CD4-positive, alpha-beta T cell treated with Interleukin-17A for 1 hour (primary cell): Measurements from ENCODE around the gene TMC6.
"Not testable (repeated sequence)": the region's sequence is repeated elsewhere in the genome, so short reads cannot be mapped to it uniquely, and the experiment has no call there.

Experiments used
- DNase-seq: peaks from one replicate; pipeline ENCODE4 v3.0.0-alpha.2; 2020

The TMC6 gene

DNA sequence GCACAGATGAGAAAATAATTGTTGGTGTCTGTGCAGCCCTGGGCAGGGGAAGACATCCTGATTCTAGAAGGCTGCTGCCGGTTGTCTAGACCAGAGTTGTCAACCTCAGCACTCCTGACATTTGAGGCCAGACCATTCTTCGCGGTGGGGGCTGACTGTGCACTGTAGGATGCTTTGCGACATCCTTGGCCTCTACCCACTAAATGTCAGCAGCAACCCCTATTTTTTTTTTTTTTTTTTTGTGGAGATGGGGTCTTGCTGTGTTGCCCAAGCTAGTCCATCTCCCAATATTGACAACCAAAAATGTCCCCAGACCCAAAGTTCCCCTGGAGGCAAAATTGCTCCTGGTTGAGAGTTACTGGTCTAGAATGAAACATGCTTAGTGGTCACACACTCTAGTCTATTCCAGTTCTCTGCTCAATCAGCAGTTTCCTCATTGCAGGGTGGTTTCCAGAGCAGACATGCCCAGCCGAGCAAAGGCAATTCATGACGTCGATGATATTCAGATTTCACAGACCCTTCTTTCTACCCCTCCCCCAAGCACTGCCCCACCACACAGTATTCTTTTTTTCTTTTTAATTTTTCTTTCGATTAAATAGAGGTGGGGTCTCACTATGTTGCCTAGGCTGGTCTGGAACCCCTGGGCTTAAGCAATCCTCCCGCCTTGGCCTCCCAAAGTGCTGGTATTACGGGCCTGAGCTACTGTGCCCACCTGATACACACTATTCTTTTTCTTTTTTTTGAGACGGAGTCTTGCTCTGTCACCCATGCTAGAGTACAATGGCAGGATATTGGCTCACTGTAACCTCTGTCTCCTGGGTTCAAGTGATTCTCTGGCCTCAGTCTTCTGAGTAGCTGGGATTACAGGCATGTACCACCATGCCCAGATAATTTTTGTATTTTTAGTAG, 26.6 kb upstream of the TMC6 start:
- DNase-seq: no peak

DNA sequence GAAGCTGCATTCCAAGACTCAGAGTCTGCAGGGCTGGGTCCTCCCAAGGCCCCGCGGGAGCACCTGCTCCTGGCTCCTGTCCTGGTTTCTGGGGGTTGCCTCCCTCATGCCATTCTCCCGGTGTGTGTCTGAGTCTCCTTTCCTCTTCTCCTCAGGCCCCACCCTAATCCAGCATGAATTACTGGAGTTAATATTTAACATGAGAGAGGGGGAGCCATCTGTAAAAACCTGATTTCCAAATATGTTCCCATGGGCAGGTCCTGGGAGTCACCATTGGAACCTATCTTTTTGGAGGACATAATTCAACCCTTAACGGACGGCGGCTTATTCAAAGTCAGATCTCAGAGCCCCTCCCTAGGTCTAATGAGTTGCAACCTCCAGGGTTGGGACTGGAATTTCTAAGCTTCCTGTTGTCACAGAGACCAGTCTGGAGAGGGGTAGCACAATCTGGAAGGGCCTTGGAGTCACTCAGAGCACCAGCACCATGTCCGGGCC, 23.0 kb upstream of the TMC6 start:
- DNase-seq: no peak

DNA sequence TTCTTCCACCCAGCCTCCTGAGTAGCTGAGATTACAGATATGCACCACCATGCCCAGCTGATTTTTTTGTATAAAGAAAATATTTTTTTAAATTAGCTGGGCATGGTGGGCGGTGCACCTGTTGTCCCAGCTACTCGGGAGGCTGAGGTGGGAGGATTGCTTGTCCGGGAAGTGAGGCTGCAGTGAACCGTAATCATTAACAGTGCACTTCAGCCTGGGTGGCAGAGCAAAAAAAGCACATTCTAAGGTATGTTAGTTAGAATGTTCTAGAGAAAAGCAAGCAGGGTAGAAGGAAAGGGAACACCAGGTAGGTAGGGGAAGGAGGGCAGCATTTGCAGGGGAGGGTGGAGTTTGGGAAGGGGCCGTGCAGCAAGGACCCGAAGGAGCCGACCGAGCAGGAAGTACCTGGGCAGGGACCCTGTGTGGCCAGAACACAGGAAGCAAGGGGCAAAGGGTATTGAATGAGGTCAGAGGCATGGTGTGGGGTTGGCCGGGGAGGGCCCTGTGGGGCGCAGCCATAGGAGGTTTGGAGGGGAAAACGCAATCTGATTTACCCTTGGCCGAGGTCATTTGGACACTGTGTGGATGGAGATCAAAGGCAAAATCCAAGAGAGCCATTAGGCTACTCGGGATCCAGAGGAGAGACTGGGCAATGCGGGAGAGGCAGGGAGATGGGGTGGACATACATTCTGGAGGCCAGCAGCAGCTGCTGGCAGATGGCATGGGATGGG, 19.9 kb upstream of the TMC6 start:
- no peak for DNase-seq

DNA sequence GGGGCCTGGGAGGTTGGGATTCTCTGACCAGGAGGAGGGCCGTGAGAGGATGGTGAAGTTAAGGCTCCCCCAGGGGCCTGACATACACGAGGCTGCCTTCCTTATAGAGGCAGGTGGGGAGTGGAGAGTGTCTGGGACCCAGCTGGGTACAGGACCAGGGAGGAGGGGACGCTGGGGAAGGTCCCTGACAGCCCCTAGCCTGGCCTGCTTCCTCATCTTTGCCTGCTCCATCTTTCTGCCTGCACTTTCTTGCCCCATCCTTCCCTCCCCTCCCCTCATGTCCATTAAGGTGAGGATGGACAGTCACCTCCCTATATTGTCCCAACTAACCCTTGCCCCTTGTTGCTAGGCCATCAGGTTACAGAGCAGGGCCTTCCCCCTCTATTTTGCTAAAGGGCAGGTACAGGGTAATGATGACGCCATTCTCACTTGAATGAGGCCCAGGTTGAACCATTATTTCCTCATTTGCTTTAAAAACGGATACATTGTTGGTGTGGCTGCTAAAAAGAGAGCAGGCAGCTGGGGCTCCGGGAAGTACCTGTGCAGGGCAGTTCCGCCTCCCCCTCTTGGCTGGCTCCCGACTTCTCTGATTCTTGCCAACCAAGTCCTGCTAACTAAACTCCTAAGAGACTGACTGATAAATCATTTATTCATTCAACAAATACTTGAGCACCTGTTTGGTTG, 18.9 kb upstream of the TMC6 start:
- no peak for DNase-seq

DNA sequence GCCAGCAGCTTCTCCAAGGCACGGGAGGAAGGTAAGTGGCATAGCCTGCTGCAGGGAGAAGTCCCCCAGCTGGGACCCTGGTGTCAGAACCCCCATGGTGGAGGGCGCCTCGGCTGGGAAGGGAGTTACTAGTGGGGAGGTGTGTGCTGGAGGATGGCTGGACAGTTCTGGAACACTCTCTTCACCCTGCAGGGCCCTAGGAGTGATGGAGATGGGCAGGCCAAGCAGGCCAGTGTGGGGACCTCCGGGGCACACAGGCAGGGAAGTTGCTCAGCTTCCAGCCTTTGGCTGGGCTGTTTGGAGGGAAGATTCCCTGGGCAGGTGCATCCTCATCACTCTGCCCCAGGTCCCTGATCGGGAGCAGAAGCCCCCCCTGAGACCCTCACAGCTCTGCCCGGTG, 18.3 kb upstream of the TMC6 start:
- DNase-seq: no peak

DNA sequence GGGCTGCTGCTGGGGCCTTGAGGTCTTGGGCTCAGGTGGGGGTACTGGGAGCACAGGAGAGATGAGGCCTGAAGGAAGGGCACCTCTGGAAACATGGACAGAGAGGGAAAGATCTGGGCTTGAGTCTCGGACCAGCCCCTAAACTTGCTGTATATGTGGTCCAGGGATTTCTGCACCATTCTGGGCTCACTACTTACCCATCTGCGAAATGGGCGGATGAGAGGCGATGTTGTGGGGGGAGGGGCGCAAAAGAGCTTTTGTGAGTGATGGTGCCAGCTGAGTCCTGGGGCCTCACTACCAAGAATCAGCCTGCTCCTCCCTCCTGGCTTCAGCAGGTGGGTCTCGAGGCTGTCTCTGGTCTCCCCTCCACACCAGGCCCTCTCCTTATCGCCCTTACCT, 17.9 kb upstream of the TMC6 start:
- no peak for DNase-seq

DNA sequence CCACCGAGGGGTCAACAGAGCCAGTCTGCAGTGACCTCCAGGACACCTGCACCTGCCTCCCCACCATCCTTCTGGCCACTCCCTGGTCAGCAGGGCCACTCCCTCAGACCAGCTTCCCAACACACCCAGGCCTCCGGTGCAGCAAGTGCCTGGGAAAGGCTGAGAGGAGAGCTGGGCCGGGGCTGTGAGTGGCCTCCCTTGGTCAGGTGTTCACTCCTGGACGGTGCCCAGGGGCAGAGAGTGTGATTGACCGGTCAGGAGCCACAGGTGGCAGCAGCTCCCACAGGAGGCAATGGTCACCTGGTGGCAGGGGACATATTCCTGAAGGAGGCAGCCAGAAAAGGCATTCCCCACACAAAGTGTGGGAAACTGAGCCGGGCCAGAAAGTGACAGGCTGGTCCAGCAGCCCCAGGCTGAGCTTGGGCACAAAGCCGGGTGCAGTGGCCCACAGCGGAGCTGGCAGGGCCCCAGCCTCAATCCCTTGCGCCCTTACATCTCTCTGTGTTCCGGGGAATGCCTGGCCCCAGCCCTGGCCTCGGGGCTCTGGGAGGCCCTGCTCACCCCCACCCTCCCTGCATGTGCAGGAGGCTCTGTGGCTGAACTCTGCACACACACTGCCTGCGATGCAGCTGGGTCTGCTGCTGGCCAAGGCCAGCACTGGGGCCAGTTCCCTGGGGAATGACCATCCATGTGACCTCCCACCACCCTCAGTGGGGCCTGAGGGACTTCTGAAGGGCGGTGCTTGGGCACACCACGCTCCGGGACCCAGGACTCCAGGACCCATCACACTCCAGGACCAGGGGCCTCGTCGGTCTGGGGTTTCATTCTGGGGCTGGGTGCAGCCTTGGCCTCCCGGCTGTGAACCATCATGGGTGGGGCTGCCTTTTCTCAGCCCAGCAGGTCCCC, 16.4 kb upstream of the TMC6 start:
- DNase-seq: no peak

DNA sequence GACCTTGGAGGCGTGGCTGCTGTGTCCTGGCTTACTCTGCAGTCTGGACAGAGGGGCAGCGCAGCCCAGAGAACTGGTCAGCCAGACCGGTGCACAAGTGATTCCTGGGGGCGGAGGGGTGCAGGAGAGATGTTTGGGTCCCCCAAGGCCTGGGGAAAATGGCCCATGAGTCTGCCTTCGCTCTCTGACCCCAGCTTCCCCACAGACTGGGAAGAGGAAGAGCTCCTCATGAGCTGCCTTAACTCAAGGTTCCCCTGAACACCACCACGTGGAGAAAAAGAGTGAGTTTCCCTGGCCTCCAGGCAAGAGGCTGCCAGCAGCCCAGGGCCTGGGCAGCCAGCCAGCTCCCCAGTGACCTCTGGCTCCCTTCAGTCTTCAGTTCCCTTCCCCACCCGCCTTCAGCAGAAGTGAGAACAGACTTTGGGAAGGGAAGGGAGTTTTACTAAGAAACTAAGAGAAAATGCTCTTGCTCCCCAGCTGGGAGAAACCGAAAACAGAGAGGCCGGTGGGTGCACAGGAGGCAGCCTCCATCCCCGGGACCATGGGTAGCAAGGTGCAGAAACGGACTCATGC, 15.7 kb upstream of the TMC6 start:
- no peak for DNase-seq

DNA sequence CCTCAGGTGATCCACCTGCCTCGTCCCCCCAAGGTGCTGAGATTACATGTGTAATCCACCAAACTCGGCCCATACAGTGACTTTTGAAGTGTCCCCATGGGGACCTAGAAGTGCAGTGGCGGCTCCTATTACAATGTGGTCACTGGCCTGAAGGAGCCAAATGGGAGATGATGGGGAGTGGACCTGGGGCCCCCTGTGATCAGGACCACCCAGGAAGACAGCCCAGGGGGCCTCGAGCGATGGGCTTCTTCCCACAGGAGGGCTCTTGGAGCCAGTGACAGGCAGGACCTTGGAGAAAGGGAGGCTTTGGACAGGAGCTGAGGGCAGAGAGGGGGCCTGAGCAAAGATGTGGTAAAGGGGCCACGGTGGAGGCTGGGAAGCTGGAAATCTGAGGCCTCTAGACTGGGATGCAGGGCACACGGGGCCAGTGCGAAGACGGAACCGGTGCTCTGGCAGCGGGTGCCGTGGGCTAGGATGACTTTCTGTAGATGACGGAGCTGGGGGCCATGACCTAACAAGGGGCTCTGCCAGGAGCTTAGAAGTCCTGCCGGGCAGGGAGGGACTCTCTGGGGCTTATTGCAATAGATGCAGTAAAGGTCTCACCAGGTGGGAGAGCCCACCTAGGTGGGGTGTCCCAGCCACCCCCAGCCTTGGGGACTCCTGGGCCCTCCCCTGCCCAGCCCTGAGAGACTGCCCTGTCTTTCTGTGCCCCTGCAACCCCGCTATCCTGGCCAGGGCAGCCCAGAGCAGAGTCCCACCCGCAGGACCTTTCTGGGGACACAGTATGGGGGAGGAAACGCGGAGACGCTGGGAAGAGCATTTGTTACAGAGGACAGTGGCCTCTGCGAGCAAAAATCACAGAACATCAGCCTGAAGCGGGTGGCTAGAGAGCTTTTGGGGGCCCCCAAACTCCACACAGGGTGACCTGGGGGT, 14.9 kb upstream of the TMC6 start:
- no peak for DNase-seq

DNA sequence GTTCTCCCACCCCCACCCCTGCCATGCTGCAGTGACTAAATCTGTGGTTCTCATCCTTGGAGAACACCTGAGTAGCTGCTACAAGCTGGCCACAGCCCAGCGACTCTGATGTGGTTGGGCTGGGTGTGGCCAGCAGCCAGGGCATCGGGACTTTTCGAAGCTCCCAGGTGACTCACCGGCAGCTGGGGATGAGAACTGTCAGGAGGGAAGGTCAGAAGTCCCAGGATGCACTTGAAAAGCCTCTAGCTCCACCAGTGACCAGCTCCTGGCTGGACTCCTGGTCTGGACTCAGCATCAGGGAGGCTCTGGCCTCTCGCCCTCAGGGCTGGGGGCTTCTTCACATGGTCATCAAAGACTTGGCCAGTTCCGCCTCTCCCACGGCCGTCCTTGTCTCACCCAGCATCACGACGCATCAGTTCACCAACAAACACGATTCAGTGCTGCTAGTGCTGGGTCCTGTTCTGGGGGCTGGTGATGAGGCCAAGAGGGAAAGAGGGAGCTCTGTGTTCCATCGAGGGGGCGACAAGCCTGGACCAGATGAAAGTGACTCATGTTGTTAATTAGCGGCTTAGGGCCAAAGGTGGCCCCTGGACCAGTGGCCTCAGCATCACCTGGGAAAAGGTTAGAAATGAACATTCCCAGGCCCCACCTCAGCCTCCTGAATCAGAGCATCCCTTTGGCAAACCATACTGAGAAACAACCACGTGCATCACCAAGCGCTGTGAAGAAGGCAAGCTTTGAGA, 13.7 kb upstream of the TMC6 start:
- no peak for DNase-seq

DNA sequence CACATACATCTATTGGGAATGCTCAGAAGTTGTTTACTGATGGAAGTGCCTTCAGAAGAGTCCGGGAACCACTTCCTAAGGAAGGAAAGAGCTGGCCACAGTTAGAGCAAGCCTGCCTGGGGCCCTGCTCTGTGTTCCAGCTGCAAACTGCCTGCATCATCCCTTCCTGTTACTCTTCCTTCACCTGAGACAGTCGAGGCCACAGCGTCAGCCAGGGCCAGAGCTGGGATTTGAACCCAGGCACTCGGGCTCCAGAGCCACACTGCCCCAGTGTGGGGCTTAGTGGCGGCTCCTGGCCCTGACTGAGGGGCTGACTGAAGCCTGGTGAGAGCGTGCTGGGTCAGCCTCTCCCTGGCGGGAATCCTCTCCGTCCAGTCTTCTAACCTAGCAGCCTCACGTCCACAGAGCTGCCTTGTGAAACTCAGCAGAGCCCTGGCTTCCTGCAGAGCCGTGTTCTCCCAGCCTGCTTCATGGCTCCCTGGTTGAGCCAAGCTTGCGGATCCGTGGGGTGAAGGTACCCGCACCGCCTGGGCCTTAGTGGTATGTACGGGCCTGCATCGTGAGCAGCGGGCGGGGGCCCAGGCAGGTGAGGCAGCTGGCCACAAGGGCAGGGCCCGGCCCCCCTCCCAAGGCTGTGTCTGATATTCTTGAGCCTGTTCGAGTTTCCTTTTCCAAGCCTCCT, 13.0 kb upstream of the TMC6 start:
- DNase-seq: no peak

DNA sequence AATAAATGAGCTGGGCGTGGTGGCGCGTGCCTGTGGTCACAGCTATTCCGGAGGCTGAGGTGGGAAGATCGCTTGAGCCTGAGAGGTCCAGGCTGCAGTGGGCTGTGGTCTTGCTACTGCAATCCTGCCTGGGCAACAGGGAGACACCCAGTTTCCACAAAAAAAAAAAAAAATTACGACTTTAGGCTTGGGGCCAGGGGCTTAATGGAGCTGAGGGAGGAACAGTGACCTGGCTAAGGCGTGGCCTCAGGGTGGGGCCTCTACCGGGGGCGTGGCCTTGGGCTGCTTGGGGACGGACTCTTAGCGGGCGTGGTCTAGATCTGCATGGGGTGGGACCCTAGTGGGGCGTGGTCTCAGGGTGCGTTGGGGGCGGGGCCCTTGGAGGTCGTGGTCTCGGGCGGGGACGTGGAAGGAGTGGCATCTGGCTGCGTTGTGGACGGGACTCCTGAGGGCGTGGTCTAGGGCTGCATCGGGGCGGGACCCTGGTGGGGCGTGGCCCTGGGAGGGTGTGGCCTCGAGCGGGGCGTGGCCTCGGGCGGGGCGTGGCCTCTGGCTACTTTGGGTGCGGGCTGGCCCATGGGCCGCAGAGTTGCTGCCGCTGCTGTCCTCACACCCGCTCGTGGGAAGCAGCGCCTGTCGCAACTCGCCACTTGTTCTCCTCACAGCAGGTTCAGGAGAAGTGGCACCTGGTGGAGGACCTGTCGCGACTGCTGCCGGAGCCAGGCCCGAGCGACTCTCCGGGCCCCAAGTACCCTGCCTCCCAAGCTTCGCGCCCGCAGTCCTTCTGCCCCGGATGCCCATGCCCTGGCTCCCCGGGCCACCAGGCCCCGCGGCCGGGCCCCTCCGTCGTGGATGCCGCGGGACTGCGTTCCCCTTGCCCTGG, 11.9 kb upstream of the TMC6 start:
- peak; percentile 97 for DNase-seq

DNA sequence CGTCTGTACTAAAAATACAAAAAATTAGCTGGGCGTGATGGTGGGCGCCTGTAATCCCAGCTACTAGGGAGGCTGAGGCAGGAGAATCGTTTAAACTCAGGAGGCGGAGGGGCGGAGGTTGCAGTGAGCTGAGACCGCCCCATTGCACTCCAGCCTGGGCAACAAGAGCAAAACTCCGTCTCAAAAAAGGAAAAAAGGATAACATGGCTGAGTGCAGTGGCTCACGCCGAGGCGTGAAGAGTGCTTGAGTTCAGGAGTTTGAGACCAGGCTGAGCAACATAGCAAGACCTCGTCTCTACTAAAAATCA, 11.3 kb upstream of the TMC6 start:
- not testable (repeated sequence) for DNase-seq

DNA sequence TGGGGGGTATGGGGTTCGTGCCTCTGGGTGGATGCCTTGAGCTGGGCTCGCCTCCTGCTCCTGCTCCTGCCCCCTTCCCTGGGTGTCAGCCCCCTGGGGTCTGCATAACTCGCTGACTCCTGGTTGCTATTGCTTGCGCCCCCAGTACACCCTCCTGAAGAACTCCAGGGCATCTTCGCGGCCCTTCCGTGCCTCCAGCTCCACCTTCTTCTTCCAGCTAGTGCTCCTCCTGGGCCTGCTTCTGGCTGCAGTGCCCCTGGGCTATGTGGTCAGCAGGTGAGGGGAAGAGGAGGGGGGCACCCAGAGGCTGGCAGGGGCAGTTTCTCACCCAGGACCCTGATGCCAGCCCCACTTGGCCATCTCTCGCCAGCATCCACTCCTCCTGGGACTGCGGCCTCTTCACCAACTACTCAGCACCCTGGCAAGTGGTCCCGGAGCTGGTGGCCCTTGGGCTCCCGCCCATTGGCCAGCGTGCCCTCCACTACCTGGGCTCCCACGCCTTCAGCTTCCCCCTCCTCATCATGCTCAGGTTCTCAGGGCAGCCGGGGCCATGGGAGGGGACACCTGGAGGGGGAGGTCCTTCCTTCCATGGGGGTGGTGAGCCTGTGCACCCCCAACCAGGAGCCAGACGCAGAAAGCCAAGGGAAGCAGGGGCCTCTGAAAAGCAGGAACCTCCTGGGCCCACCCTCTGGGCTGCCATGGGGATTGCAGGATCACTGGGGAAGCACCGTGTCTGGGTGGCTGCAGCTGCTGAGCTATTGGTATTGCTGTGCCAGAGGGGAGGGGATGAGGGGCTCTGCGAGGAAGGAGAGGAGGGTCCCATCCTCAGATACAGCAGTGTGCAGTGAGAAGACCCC, 9.9 kb upstream of the TMC6 start:
- DNase-seq: no peak

DNA sequence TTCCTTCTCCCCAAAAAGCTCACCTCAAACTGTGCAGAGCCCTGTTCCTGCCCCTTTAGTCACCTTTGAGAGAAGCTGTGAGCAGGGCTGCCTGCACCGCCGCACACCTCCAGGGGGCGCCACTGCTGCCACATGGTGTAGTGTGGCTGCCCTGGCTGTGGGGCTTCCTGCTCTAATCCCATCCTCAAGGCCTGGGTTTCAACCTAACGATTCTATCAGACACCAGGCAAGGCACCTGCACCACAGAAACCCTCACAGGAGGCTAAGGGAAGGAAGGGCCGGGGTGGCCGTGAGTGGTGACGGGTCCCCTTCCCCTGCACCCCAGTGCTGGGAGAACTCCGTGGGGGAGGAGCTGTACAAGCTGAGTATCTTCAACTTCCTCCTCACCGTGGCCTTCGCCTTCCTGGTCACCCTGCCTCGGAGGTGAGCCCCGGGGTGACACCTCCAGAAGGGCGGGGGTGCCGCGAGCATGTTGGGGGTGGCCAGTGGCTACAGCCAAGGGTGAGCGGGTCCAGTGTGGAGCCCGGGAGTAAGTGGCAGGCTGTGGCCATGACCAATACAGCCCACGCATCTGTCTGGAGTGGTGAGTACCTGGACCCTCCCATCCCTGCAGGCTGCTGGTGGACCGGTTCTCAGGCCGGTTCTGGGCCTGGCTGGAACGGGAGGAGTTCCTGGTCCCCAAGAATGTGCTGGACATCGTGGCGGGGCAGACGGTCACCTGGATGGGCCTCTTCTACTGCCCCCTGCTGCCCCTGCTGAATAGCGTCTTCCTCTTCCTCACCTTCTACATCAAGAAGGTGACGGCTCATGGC, 9.0 kb upstream of the TMC6 start:
- peak; percentile 50 for DNase-seq

DNA sequence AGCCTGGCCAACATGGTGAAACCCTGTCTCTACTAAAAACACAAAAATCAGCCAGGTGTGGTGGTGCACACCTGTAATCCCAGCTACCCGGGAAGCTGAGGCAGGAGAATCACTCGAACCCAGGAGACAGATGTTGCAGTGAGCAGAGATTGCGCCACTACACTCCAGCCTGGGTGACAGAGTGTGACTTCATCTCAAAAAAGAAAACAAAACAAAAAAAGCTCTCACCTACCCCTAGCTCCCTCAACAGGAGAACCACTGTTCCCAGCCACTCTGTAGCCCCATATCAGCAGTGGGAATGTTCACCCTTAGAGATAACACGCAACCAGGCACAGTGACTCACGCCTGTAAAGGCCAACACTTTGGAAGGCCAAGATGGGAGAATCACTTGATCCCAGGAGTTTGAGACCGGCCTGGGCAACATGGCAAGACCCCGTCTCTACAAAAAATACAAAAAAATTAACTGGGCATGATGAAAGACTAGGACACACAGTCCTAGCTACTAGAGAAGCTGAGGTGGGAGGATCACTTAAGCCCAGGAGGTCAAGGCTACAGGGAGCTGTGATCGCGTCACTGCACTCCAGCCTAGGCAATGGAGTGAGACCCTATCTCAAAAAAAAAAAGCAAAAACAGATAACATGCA, 7.4 kb upstream of the TMC6 start:
- DNase-seq: no peak
